GM19240 (cell line): ENCODE measurements around the gene PTPRE.

ENCODE experiments used
- DNase-seq: peaks from one replicate; pipeline ENCODE4 v3.0.0; 2011; ENCODE audit warnings: low spot score; ENCODE audit not compliant: insufficient read length

PTPRE gene

GRCh38 chr10:128070161-128070560, 163.3 kb downstream of the PTPRE start:
- no peak for DNase-seq

GRCh38 chr10:128070721-128071416, 164.0 kb downstream of the PTPRE start:
- no peak for DNase-seq

- no peak for DNase-seq
These were observed 164.5 kb downstream of the PTPRE start for GRCh38 chr10:128071417-128071782.

GRCh38 chr10:128072046-128072445, 165.1 kb downstream of the PTPRE start:
- DNase-seq, result no peak

GRCh38 chr10:128072941-128073645, 166.2 kb downstream of the PTPRE start:
- DNase-seq, result no peak

GRCh38 chr10:128073890-128074289, 167.0 kb downstream of the PTPRE start:
- no peak for DNase-seq

GRCh38 chr10:128074589-128074988, 167.7 kb downstream of the PTPRE start:
- no peak for DNase-seq

GRCh38 chr10:128077155-128077875, 170.4 kb downstream of the PTPRE start:
- no peak for DNase-seq

GRCh38 chr10:128078136-128078969, 171.4 kb downstream of the PTPRE start:
- DNase-seq, result peak; percentile 29

GRCh38 chr10:128080231-128080630, 173.3 kb downstream of the PTPRE start:
- DNase-seq, result no peak

GRCh38 chr10:128080641-128081040, 173.7 kb downstream of the PTPRE start:
- no peak for DNase-seq

- no peak for DNase-seq
These were observed 174.3 kb downstream of the PTPRE start for GRCh38 chr10:128081222-128081621.

- DNase-seq, result no peak
These were observed 174.8 kb downstream of the PTPRE start for GRCh38 chr10:128081720-128082119.

- no peak for DNase-seq
These were observed 176.4 kb downstream of the PTPRE start for GRCh38 chr10:128083191-128083895.

- DNase-seq, result no peak
These were observed 177.5 kb downstream of the PTPRE start for GRCh38 chr10:128084364-128084763.

- no peak for DNase-seq
These were observed 178.1 kb downstream of the PTPRE start for GRCh38 chr10:128084991-128085390.

GRCh38 chr10:128086003-128086863, 179.3 kb downstream of the PTPRE start:
- no peak for DNase-seq

- DNase-seq, result no peak
These were observed 180.4 kb downstream of the PTPRE start for GRCh38 chr10:128087146-128087883.
